Articular chondrocyte of knee joint (primary cell): ENCODE data around the gene KDM4B. TPM values are rescaled to one million over a fixed set of nuclear protein-coding genes. Genes with fewer than 3 reads are reported as not detected.

ENCODE experiments used
- small RNA-seq: library from RNA; depleted of rRNA; stranded (forward); fragments of <200 nt; gene quantifications from one replicate; pipeline ENCODE3, GENCODE V24; 2012
- total RNA-seq: library from RNA; depleted of rRNA; stranded (reverse); fragments of >200 nt; gene quantifications from 2 replicates; pipeline ENCODE4 v1.2.3, GENCODE V29; 2012

The KDM4B gene
- 21.2 and 23.6 TPM in 2 replicates for total RNA-seq

GRCh38 chr19:4968462-4969291, at the start of gene KDM4B:
Gene KDM4B (plus strand): TSS chr19:4969113. CDS start chr19:5032891, 63,778 bp downstream.

Small RNA genes within 50 kb of the gene (small RNA-seq; reads per million reads assigned to genes)
- not detected for gene MIR4747

Other genes starting within 250 kb of the KDM4B start
- gene DPP9, start 245.3 kb upstream of the KDM4B start, total RNA-seq: 31.2 and 42.4 TPM in 2 replicates
- gene FEM1A, start 177.4 kb upstream of the KDM4B start, total RNA-seq: 8.4 and 8.5 TPM in 2 replicates
- gene TICAM1, start 137.4 kb upstream of the KDM4B start, total RNA-seq: 1.7 and 1.8 TPM in 2 replicates
- 265 and 328 TPM in 2 replicates for gene PLIN3, start 101.4 kb upstream of the KDM4B start, total RNA-seq
- gene ARRDC5, start 66.2 kb upstream of the KDM4B start, total RNA-seq: 0.11 TPM in 1 of 2 replicates, not detected in the other
- 13.2 and 17.9 TPM in 2 replicates for gene UHRF1, start 59.6 kb upstream of the KDM4B start, total RNA-seq